Testis (tissue), 3 donors: Measurements from ENCODE around the gene GAB2. TPM values are rescaled to one million over a fixed set of nuclear protein-coding genes. Genes with fewer than 3 reads are reported as not detected.

Experiments
- DNase-seq: peaks from one replicate; pipeline ENCODE4 v3.0.0-alpha.2; 2019
- H3K27ac ChIP-seq, 2 donors: fragments of 200-600 bp; sonication (generic); one replicate each; pipeline ENCODE4 v1.5.1; 2019
- H3K27me3 ChIP-seq: fragments of 200-600 bp; sonication (generic); one replicate; pipeline ENCODE4 v1.5.1; 2019
- H3K36me3 ChIP-seq: fragments of 200-600 bp; sonication (generic); one replicate; pipeline ENCODE4 v1.5.1; 2017; ENCODE audit warnings: low read depth; ENCODE audit errors: missing control alignments
- H3K4me1 ChIP-seq: fragments of 200-600 bp; sonication (generic); one replicate; pipeline ENCODE4 v1.5.1; 2019
- H3K4me3 ChIP-seq, 2 donors: fragments of 200-600 bp; sonication (generic); one replicate each; pipeline ENCODE4 v1.5.1; 2017 to 2019
- H3K9me3 ChIP-seq: fragments of 200-600 bp; sonication (generic); one replicate; pipeline ENCODE4 v1.5.1; 2017
- POLR2A ChIP-seq: fragments of 450-650 bp; IDR thresholded peaks from one replicate; pipeline ENCODE4 v1.6.1; 2017; ENCODE audit warnings: antibody characterized with exemption, mild to moderate bottlenecking, moderate library complexity
- WGBS, 2 donors: methylation state at CpG; one replicate each; pipeline ENCODE4 v1.1.5; 2018; 5-methylcytosine and 5-hydroxymethylcytosine counted together
- intact Hi-C: fragments of 100-400 bp; cut with DNase I; formaldehyde crosslinking; loops from one replicate; pipeline ENCODE4 v1.15.1; 2023; ENCODE audit warnings: low total_unique reads
- polyA plus RNA-seq: library from polyadenylated mRNA; stranded (reverse); fragments of 350-450 nt; fragmentation: Illumina TruSeq; extraction: RNeasy Lipid Tissue Mini Kit (QIAGEN cat#74804); gene quantifications from one replicate; pipeline ENCODE4 v1.2.3, GENCODE V29; 2014; ENCODE audit warnings: low read depth, low replicate concordance; ENCODE audit not compliant: insufficient read depth
- total RNA-seq, 2 donors: library from RNA; depleted of rRNA; stranded (reverse); fragments of >200 nt; gene quantifications; one replicate each; pipeline ENCODE4 v1.2.3, GENCODE V29; 2016
- TF ChIP-seq, protein P1 (sequence below), 3 experiments: fragments of 450-650 bp in 2 of 3; fragments of 200-600 bp in 1 of 3; sonication (generic) in 1 of 3; IDR thresholded peaks; one replicate each; pipeline ENCODE4 v1.5.1; 2016 to 2019; ENCODE audit warnings: antibody characterized with exemption in 3 of 3, mild to moderate bottlenecking in 2 of 3, moderate library complexity in 1 of 3

Gene GAB2
- total and polyA plus RNA-seq, 3 donors from 2014 or later: 9.2 to 14.3 (median 10.9) TPM

GRCh38 chr11:78251083-78251775, 166.4 kb downstream of the GAB2 start:
- 26 to 28% methylated on average over 1 of the region's 1 CpG for WGBS, 2 donors
- H3K36me3 ChIP-seq: no peaks in the 10 kb centered on the region
- H3K27me3 ChIP-seq: no peaks in the 10 kb centered on the region
- intact Hi-C loops: no loop called here
- no peaks in the 10 kb centered on the region for H3K9me3 ChIP-seq
- TF ChIP-seq POLR2A: no peak
- TF ChIP-seq, protein P1, sequence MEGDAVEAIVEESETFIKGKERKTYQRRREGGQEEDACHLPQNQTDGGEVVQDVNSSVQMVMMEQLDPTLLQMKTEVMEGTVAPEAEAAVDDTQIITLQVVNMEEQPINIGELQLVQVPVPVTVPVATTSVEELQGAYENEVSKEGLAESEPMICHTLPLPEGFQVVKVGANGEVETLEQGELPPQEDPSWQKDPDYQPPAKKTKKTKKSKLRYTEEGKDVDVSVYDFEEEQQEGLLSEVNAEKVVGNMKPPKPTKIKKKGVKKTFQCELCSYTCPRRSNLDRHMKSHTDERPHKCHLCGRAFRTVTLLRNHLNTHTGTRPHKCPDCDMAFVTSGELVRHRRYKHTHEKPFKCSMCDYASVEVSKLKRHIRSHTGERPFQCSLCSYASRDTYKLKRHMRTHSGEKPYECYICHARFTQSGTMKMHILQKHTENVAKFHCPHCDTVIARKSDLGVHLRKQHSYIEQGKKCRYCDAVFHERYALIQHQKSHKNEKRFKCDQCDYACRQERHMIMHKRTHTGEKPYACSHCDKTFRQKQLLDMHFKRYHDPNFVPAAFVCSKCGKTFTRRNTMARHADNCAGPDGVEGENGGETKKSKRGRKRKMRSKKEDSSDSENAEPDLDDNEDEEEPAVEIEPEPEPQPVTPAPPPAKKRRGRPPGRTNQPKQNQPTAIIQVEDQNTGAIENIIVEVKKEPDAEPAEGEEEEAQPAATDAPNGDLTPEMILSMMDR (IDR thresholded peaks at IDR 0.05): no peak
- H3K27ac ChIP-seq: peak overlapping the region in 1 of 2 donors; percentile 26
- peak; percentile 31 for DNase-seq
- H3K4me1 ChIP-seq: peaks cover 10% of the 10 kb centered on the region
- H3K4me3 ChIP-seq: no peak overlapping the region

DNA sequence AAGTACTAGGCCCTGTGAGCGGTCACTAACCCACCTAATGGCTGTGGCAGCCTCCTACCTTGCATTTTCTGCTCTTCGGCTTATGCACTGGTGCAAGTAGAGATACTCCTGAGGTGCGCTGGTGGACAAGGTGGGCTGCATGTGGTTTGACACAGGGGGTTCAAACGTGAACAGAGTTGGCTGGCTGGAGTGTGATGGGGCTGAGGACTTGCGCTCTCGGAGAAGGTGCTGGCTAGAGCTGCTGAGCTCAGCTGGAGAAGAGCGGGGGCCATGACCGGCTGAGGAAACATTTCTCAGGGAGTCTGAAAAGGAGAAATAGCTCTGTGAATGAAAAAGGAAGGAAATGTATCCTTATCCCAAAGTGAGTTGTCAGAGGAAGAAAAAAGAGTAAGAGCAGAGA, 167.5 kb downstream of the GAB2 start:
- TF ChIP-seq, protein P1 (IDR thresholded peaks at IDR 0.05): no peak
- no peak for TF ChIP-seq POLR2A
- intact Hi-C loops: no loop called here

GRCh38 chr11:78248903-78249302, 168.7 kb downstream of the GAB2 start:
- no peaks in the 10 kb centered on the region for H3K9me3 ChIP-seq
- intact Hi-C loops: no loop called here
- TF ChIP-seq POLR2A: no peak
- TF ChIP-seq, protein P1 (IDR thresholded peaks at IDR 0.05): no peak

More for the DNA sequence above, 167.5 kb downstream of the GAB2 start:
- Histone ChIP-seq H3K4me1 (peaks cover 10% of the 10 kb centered on the region), H3K27me3 (no peaks in the 10 kb centered on the region), H3K27ac (no peak overlapping the region), H3K9me3 (no peaks in the 10 kb centered on the region), H3K36me3 (no peaks in the 10 kb centered on the region), H3K4me3 (no peak overlapping the region)
- 82 to 90% methylated on average over 8 of the region's 8 CpGs for WGBS, 2 donors
- DNase-seq: no peak

DNA sequence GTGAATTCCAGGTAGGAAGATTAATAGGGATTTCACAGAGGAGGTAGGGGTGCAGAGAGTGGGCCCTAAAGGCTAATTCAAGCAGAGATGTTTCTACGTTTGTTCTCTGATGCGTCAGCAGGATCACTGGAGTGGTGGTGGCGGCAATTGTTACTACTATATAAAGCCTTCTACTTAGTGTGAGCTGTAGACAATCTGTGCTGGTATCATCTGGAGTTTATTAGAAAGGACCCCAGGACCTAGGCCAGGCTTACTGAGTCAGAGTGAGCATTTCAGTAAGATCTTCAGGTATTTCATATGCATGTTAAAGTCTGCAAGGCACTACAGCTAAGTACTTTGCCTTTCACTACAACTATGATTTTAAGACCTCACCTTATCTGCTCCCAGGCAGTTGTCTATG, 169.4 kb downstream of the GAB2 start:
- no peak for TF ChIP-seq POLR2A
- TF ChIP-seq, protein P1 (IDR thresholded peaks at IDR 0.05): no peak
- intact Hi-C loops: no loop called here
- no peak for DNase-seq
- no peak overlapping the region for H3K4me3 ChIP-seq
- H3K36me3 ChIP-seq: no peaks in the 10 kb centered on the region
- H3K9me3 ChIP-seq: no peaks in the 10 kb centered on the region
- peaks cover 10% of the 10 kb centered on the region for H3K4me1 ChIP-seq
- 96 to 97% methylated on average over 3 of the region's 3 CpGs for WGBS, 2 donors
- H3K27ac ChIP-seq: no peak overlapping the region
- H3K27me3 ChIP-seq: no peaks in the 10 kb centered on the region

More at GRCh38 chr11:78248903-78249302, 168.7 kb downstream of the GAB2 start:
- no peak for DNase-seq
- H3K27me3 ChIP-seq: no peaks in the 10 kb centered on the region
- H3K4me1 ChIP-seq: peaks cover 10% of the 10 kb centered on the region
- H3K36me3 ChIP-seq: no peaks in the 10 kb centered on the region
- no peak overlapping the region for H3K4me3 ChIP-seq
- H3K27ac ChIP-seq: no peak overlapping the region
